ENCODE results near the gene SRSF7.

Gene SRSF7

DNA sequence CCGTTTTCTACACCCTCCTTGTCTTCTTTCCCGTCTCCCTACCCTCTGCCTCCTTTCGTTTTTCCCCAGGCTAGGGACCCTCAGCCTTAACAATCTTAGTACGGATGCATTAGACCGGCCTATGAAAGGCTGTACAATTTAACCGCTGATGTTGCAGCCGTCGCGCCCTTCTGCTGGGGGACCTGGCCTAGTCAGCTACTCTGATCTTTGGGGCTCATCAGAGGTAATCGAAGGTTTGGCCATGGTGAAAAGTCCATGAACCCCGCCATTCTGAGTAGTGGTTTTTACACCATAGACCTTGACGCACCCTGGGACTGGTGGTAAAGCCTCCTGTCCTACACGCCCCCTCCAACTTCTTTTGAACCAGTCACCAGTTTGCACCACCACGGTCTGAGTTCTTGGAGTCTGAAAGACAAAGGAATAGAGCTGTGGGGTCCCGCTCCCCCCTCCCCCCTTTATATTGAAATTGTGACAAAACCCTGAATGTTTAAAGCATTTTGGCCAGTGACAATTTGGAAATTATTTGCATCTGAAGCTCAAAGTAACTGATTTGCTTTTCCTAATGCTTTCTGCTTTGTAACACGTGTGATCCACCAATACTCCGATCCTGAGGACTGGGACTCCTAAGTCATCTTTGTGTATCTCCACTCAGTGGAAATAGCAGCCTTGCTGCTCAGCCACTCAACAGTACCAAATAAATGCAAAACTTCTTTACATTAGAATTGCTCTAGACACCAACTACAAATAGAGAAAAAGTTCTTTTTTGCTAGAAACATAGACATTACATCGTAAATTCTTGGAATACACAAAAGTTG lies 642 bp upstream of the SRSF7 start:
- DNase-seq: peak; percentile 62

- DNase-seq: peak; percentile 58
These were observed 910 bp downstream of the SRSF7 start for GRCh38 chr2:38750011-38750890.

DNA sequence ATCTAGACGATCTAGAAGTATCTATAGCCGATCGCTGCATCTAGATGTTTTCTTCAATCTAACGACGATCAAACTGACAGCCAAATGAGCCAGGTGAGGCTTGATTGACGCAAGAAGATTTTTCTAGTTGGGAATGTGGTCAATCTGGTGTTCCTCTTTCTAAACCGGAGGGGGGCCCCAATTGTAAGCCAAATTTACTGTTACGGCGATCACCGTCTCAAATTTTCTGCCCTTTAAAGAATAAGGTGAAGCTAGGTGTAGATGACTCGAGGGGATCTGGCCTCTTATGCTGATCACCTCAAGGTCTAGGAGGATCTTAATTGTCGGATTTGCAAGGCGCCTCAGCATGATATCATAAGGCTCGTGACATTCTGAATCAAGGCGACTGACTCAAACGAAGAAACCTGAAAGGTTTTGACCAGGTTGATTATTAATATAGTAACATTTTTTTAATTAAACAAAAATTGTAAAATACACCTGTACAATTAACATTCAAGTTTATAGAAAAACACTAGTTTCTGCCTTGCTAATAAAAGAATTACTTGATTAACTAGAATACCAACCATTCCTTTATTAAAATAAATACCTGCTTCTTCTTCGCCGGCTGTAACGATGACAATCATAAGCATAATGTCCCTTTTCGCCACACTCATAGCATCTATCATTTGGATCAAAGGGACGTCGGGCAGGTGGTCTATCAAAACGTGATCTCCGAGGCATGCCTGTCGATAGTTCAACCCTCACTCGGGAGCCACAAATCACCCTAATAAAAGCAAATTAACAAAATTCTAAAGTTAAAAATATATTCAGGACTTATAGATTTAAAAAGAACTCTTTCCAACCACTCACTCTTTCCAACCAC lies 2.0 kb downstream of the SRSF7 start:
- no peak for DNase-seq

DNA sequence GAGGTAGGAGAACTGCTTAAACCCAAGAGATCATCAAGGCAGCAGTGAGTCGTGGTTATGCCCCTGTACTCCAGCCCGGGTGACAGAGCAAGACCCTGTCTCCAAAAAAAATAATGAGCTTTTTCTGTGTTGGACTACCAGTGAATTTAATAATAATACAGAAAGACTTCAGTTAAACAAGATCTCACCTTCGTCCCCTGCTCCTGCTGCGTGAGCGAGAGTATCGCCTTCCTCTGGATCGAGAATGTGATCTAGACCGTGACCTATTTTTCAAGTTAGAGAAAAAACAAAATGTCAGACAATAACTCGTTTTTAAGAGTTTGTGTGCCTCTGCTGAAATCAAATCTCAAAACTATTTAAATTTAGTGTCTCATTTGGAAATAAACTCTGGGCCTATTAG lies 2.8 kb downstream of the SRSF7 start:
- no peak for DNase-seq

DNA sequence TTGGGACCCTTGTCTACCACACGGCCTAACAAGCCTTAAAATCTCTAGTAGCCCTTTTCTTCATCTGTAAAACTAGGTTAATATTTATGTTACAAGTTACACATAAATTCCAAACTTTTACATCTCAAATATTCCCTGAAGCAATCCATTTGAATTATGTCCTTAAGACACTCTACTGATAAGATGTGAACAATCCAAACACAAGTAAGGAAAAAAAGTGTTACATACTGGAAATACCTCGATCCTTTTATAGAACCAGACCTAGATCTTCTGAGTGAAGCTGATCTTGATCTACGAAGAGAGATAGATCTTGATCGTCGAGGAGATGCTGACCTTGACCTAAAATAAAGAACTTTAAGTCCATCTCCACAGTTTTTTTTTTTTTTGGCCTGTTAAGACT lies 3.3 kb downstream of the SRSF7 start:
- DNase-seq: no peak

GRCh38 chr2:38747007-38747424 lies 4.1 kb downstream of the SRSF7 start:
- no peak for DNase-seq

GRCh38 chr2:38745267-38745666 lies 5.9 kb downstream of the SRSF7 start:
- DNase-seq: no peak

- DNase-seq: no peak
These were observed 6.8 kb downstream of the SRSF7 start for GRCh38 chr2:38744399-38744780.

- no peak for DNase-seq
These were observed 7.3 kb downstream of the SRSF7 start for GRCh38 chr2:38743672-38744398.

GRCh38 chr2:38742797-38743559 lies 8.2 kb downstream of the SRSF7 start:
- DNase-seq: no peak

DNA sequence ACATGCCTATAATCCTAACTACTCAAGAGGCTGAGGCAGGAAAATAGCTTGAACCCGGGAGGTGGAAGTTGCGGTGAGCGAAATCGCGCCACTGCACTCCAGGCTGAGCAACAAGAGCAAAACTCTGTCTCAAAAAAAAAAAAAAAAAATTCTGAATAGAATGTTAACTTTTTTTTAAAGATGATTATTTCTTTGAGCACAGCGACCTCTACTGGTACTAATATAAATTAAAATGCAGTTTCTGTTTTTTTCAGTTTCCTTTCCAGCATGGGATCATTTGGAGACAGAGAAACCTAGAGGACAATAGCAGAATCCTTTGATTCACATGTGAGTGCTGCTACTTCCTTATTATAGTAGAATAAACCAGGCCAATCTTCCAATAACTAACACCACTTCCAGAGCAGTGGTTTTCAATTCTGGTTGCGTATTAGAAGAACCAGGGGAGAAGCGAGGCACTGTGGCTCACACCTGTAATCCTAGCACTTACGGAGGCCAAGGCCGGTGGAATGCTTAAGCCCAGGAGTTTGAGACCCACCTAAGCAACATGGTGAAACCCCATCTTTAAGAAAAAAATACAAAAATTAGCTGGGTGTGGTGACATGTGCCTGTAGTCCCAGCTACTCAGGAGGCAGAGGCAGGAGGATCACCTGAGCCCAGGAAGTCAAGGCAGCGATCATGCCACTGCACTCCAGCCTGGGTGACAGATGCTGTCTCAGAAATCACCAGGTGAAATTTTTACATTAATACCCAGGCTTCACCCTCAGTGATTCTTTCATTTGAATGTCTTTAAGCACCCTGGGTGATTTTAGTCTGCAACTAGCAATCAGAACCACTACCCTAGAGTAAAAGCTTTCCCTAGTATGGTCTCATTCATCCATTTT lies 10.1 kb downstream of the SRSF7 start:
- DNase-seq: no peak

DNA sequence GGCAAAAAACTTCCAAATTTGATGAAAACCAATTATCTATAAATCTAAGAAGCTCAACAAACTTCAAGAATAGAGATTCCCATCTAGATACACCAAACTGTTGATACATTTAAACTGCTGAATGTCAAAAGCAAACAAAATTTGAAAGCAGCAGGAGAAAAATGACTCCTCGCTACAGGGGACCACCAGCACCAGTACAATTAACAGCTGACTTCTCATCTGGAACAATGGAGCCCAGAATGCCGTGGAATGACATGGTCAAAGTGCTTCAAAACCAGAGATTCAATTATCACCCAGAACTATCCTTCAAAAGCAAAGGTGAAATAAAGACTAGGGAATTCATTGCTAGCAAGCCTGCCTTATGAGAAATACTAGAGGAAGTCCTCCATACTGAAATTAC lies 11.6 kb downstream of the SRSF7 start:
- DNase-seq: no peak

DNA sequence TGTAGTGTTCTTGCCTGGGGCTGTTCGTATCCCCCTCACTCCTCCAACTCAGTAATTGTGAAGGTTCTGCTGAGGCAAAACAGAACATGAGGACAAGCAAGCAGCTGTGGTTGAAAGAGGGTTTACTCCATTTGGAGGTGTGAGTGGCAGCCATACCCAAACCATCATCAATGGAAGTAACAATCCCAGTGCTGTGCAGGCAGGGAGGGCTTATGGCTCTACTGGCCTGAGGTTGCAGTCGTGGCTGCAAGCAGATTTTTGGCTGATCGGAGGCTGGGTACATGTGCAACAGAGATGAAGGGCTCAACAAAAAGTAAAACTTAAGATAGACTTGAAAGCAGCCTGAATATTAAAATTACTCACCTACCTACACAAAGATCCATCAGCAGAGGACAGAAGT lies 13.2 kb downstream of the SRSF7 start:
- no peak for DNase-seq

DNA sequence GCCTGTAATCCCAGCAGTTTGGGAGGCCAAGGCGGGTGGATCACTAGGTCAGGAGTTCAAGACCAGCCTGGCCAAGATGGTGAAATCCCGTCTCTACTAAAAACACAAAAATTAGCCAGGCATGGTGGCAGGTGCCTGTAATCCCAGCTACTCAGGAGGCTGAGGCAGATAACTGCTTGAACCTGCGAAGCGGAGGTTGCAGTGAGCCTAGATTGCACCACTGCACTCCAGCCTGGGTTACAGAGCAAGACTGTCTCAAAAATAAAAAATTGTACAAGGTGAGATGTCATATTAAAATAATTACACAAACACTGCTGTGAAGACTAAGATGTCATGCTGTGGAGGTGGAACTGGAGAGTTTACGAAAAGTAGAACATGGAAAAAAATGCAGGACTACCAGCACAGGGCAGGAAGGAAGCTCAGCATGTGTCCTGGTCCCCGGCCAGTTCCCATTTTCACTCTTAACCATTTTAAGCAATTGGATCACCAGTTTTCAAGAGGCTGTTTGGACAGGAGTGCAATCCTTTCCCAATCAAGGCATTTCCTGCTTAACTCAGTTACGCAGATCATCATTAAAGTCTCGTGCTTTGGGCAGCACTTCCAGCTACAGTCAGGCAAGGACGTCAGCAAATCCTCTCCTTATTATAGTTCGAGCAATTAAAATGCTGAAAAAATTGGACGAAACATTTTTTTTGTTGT lies 14.0 kb downstream of the SRSF7 start:
- DNase-seq: peak; percentile 18

- no peak for DNase-seq
These were observed 15.2 kb downstream of the SRSF7 start for GRCh38 chr2:38735999-38736320.

GRCh38 chr2:38734299-38735058 lies 16.7 kb downstream of the SRSF7 start:
- DNase-seq: no peak

GRCh38 chr2:38733300-38733971 lies 17.7 kb downstream of the SRSF7 start:
- no peak for DNase-seq

DNA sequence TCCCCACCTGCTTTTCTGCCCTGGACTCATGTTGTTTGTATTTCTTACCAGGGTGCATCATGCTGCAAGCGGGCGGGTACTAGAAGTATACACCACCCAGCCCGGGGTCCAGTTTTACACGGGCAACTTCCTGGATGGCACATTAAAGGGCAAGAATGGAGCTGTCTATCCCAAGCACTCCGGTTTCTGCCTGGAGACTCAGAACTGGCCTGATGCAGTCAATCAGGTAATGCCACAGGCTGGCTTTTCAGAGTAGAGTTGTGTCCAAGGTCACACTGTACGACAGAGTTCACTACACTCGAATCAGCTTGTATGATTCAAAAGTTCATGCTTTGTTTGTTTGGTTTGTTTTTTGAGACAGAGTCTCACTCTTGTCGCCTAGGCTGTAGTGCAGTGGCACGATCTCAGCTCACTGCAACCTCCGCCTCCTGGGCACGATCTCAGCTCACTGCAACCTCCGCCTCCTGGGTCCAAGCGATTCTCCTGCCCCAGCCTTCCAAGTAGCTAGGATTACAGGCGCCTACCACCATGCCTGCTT lies 19.4 kb downstream of the SRSF7 start:
- no peak for DNase-seq
